K562 (cell line): ENCODE data around the gene MDFIC. TPM values are rescaled to one million over a fixed set of nuclear protein-coding genes. Genes with fewer than 3 reads are reported as not detected.

ENCODE experiments used
- ATAC-seq: fragments of 200-7000 bp; cut with Tn5 transposase; 3 replicates; pipeline ENCODE4 v1.9.1; 2020; ENCODE audit warnings: moderate library complexity
- BruUV-seq: library from RNA; stranded (reverse); fragments of 400-500 nt; replicated peaks from 2 replicates; lab custom pipeline; 2021; lab: Mats Ljungman, UMichigan
- CTCF ChIA-PET: fragments of 300-600 bp; formaldehyde crosslinking; extraction: SDS; loops from one replicate; lab custom pipeline; 2021; ENCODE audit warnings: low intra/inter-chr PET ratio; lab: Yijun Ruan, JAX
- POLR2A ChIA-PET: fragments of 300-600, 350-650 bp; sonication (Branson Sonifier 250); formaldehyde crosslinking; extraction: SDS; loops from one replicate; lab custom pipeline; 2021; ENCODE audit warnings: antibody characterized with exemption, inconsistent platforms; lab: Yijun Ruan, JAX
- DNase-seq, 4 experiments: peaks; one replicate each; pipeline versions ENCODE4 v3.0.0 to v3.0.0-alpha.2; 2011 to 2018; ENCODE audit warnings: low spot score in 3 of 4, mixed read lengths in 3 of 4; ENCODE audit errors: extremely low read depth in 1 of 4
- FAIRE-seq: peaks from 2 replicates; lab custom pipeline; 2011; peaks lifted over from hg19 to GRCh38; lab: Jason Lieb, UNC
- H2AFZ ChIP-seq: 2 replicates; pipeline ENCODE4 v1.6.0; 2011; ENCODE audit warnings: low read depth, low read length, control low read depth, inconsistent platforms
- H3K27ac ChIP-seq: fragments of 200-600 bp; 3 replicates; pipeline ENCODE4 v1.8.0; 2011; ENCODE audit warnings: low read depth, mild to moderate bottlenecking, control low read depth, inconsistent platforms, low read length, moderate library complexity, mixed read lengths; ENCODE audit errors: extremely low read depth
- H3K27me3 ChIP-seq, 2 experiments: fragments of 300-600 bp in 1 of 2; 2 replicates in 1 of 2; 3 replicates in 1 of 2; pipeline versions ENCODE4 v1.6.0 to v1.8.0; 2011; ENCODE audit warnings: inconsistent platforms in 2 of 2, low read length in 2 of 2, mild to moderate bottlenecking in 1 of 2, mixed read lengths in 1 of 2, moderate library complexity in 1 of 2; ENCODE audit not compliant: control insufficient read depth in 2 of 2, insufficient read depth in 2 of 2
- H3K36me3 ChIP-seq: fragments of 300-600 bp; 3 replicates; pipeline ENCODE4 v1.8.0; 2011; ENCODE audit warnings: mild to moderate bottlenecking, low read length, inconsistent platforms; ENCODE audit not compliant: control insufficient read depth, insufficient read depth
- H3K4me1 ChIP-seq, 2 experiments: fragments of 200-600 bp in 1 of 2; replicated peaks in 1 of 2; 2 replicates in 1 of 2; 3 replicates in 1 of 2; pipeline versions ENCODE4 v1.5.1 to v1.8.0; 2011; ENCODE audit warnings: inconsistent platforms in 2 of 2, low read length in 2 of 2, mild to moderate bottlenecking in 1 of 2, mixed read lengths in 1 of 2, moderate library complexity in 1 of 2; ENCODE audit not compliant: control insufficient read depth in 2 of 2, insufficient read depth in 2 of 2
- H3K4me2 ChIP-seq: 2 replicates; pipeline ENCODE4 v1.6.1; 2011; ENCODE audit warnings: low read length, control low read depth, inconsistent platforms, mixed read lengths; ENCODE audit not compliant: insufficient read depth
- H3K4me3 ChIP-seq: fragments of 200-600 bp; sonication (generic), shearing (Covaris generic); 2 replicates; pipeline ENCODE4 v1.5.1; 2016; ENCODE audit warnings: control low read depth, inconsistent platforms
- H3K79me2 ChIP-seq: fragments of 200-600 bp; 3 replicates; pipeline ENCODE4 v1.8.0; 2011; ENCODE audit warnings: low read length, inconsistent platforms; ENCODE audit not compliant: control insufficient read depth, insufficient read depth
- H3K9ac ChIP-seq, 2 experiments: 2 replicates each; pipeline versions ENCODE4 v1.6.0 to v1.6.1; 2011; ENCODE audit warnings: low read depth in 2 of 2, low read length in 2 of 2, control low read depth in 1 of 2, inconsistent platforms in 1 of 2, mild to moderate bottlenecking in 1 of 2, mixed read lengths in 1 of 2; ENCODE audit not compliant: insufficient read depth in 1 of 2
- H3K9me1 ChIP-seq: one replicate; pipeline ENCODE4 v1.6.0; 2011; ENCODE audit warnings: inconsistent platforms, mild to moderate bottlenecking, low read length, moderate library complexity; ENCODE audit not compliant: control insufficient read depth, insufficient read depth
- H3K9me3 ChIP-seq: replicated peaks from 2 replicates; pipeline ENCODE4 v1.5.1; 2011; ENCODE audit warnings: low read depth, low read length, inconsistent platforms; ENCODE audit not compliant: control insufficient read depth, insufficient read depth
- H4K20me1 ChIP-seq: replicated peaks from 2 replicates; pipeline ENCODE4 v1.6.1; 2011; ENCODE audit warnings: low read length, inconsistent platforms, mixed read lengths; ENCODE audit not compliant: control insufficient read depth, insufficient read depth
- E2F6 ChIP-seq, 2 experiments: IDR thresholded peaks; 2 replicates each; pipeline ENCODE4 v1.6.1; 2011; ENCODE audit warnings: borderline replicate concordance in 1 of 2, control low read depth in 1 of 2, low read depth in 1 of 2, low read length in 1 of 2, mild to moderate bottlenecking in 1 of 2, mixed read lengths in 1 of 2, moderate library complexity in 1 of 2; ENCODE audit not compliant: insufficient read depth in 1 of 2, insufficient read length in 1 of 2, poor library complexity in 1 of 2, severe bottlenecking in 1 of 2; ENCODE audit errors: extremely low read depth in 1 of 2
- MCM7 ChIP-seq, 2 experiments: fragments of 450-650 bp; IDR thresholded peaks; 2 replicates each; pipeline ENCODE4 v1.6.1; 2016 to 2018
- PKNOX1 ChIP-seq: fragments of 450-650 bp; IDR thresholded peaks from 2 replicates; pipeline ENCODE4 v1.6.1; 2016
- TGIF2 ChIP-seq: sonication (generic); formaldehyde crosslinking; IDR thresholded peaks from 2 replicates; pipeline ENCODE4 v1.8.1; 2022; ENCODE audit warnings: mild to moderate bottlenecking, missing genetic modification reagents, moderate library complexity
- USF2 ChIP-seq: sonication (generic); formaldehyde crosslinking; IDR thresholded peaks from 2 replicates; pipeline ENCODE4 v1.5.0; 2020; ENCODE audit warnings: missing genetic modification reagents
- in situ Hi-C: fragments of 300-500 bp; cut with MboI; formaldehyde crosslinking; loops from 4 replicates; pipeline ENCODE4 v1.15.0; 2018; ENCODE audit warnings: inconsistent platforms, mixed read lengths
- intact Hi-C: fragments of 100-400 bp; cut with micrococcal nuclease; formaldehyde crosslinking; loops from 2 replicates; pipeline ENCODE4 v1.14.2; 2022
- polyA plus RNA-seq, 8 experiments: library from polyadenylated mRNA; depleted of rRNA in 4 of 8; stranded (reverse) in 5 of 8; unstranded in 3 of 8; fragments of >200 nt; fragmentation: Nextera tagmentation in 2 of 8; fragmentation: Illumina TruSeq in 1 of 8; extraction: Ambion mirVana in 2 of 8; extraction: Trizol in 1 of 8; gene quantifications; 2 replicates each; pipeline versions ENCODE4 v1.2.1 to v1.2.3, GENCODE V29; 2011 to 2014; ENCODE audit warnings: inconsistent platforms in 1 of 8, missing spikeins in 1 of 8
- total RNA-seq, 7 experiments: library from RNA; depleted of rRNA in 6 of 7; stranded (reverse); fragments of >200 nt in 6 of 7; fragmentation: Illumina TruSeq in 2 of 7; extraction: Trizol in 2 of 7; gene quantifications; 2 replicates each; pipeline versions ENCODE4 v1.2.1 to v1.2.3, GENCODE V29; 2011 to 2021; ENCODE audit warnings: low replicate concordance in 1 of 7

The MDFIC gene
- total and polyA plus RNA-seq, 9 of the 15 experiments (the other 6 are each of a cell fraction or from before 2014, with no cell fraction given), result 0.13 to 0.24 TPM; not detected in 7

GRCh38 chr7:114925434-114925833 lies 3.5 kb downstream of the MDFIC start:
- H3K36me3 ChIP-seq, result no peaks in the 10 kb centered on the region
- H3K79me2 ChIP-seq, result no peaks in the 10 kb centered on the region
- no peaks in the 10 kb centered on the region for H3K9me3 ChIP-seq
- H2AFZ ChIP-seq, result no peak overlapping the region
- no peak for FAIRE-seq
- intact Hi-C loops (no loop called here), in situ Hi-C loops (no loop called here)
- no TSS peak for BruUV-seq
- no peak for TF ChIP-seq E2F6 (IDR thresholded peaks at IDR 0.05; ENCODE audit: borderline replicate concordance in 1 of 2, extremely low read depth in 1 of 2, insufficient read depth in 1 of 2, insufficient read length in 1 of 2, low read depth in 1 of 2, low read length in 1 of 2, poor library complexity in 1 of 2, severe bottlenecking in 1 of 2)
- no peak for TF ChIP-seq TGIF2
- no peak for TF ChIP-seq MCM7 (IDR thresholded peaks at IDR 0.05)
- no peak for TF ChIP-seq PKNOX1
- no peak for TF ChIP-seq USF2
- TF ChIP-seq, all 486 proteins: peak for 0
- H3K9me1 ChIP-seq, result no peaks in the 10 kb centered on the region
- no peaks in the 10 kb centered on the region; a peak in 1 of 5 replicates for H3K27me3 ChIP-seq
- ChIA-PET CTCF (no interaction called here), POLR2A (no interaction called here)
- no peak for ATAC-seq
- peaks cover 0 to 6% of the 10 kb centered on the region in 2 experiments; a peak in 1 of 5 replicates for H3K4me1 ChIP-seq
- H4K20me1 ChIP-seq, result no peaks in the 10 kb centered on the region
- H3K4me2 ChIP-seq, result no peak overlapping the region
- H3K27ac ChIP-seq, result no peak overlapping the region
- H3K9ac ChIP-seq, result no peak overlapping the region
- H3K4me3 ChIP-seq, result no peak overlapping the region
- DNase-seq, result no peak
